GM21360 (cell line): ENCODE data around the gene BUB3.

Source experiments
- ATAC-seq: cut with Tn5 transposase; IDR thresholded peaks from one replicate; pipeline ENCODE4 v1.9.1; 2021; ENCODE audit warnings: mild to moderate bottlenecking, moderate library complexity; ENCODE audit not compliant: unreplicated experiment

BUB3 gene

DNA sequence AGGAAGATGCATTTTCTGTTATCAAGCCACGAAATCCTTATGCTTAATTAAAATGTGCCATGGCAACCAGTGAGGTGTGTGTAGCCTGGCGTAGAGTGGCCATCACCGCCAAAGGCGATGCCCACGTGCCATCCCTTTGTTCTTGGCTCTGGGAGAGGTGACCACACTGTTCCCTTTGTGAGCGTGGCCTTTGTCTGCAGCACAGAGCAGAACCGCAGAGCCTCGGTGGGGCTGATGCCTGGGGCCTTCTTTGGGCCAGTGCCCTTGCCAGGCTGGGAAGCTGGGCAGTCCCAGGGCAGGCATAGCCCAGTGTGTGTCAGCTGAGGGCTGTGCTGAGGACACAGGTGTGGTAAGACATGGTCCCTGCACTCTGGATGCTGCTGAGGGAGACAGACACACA is 48.3 kb downstream of the BUB3 start:
- no peak for ATAC-seq

DNA sequence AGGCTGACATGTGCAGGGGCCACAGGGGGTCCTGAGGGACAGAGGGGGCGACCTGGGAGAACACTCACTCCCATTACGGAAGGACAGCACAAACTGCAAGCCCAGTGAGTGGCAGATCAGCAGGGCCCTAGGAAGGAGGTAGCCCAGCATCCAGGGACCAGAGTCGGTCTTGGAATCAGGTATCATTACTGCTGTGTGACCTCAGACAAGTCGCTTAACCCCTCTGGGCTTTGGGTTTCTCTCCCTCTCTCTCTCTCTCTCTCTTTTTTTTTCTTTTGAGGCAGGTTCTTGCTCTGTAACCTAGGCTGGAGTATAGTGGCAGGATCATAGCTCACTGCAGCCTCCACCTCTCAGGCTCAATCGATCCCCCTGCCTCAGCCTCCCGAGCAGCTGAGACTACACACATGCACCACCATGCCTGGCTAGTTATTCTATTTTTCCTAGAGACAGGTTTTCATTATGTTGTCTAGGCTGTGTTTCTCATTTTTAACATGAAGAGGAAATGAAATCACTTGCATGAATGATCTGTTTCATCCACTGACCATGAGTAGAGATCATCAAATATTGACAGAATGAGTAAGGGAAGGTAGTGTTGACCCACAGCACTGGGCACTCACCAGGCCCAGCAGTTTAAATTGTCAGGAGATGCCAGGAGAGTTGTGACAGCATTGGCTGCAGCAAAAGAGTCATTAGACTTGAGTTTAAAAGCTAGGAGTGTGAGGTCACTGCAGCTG is 49.4 kb downstream of the BUB3 start:
- ATAC-seq = no peak

DNA sequence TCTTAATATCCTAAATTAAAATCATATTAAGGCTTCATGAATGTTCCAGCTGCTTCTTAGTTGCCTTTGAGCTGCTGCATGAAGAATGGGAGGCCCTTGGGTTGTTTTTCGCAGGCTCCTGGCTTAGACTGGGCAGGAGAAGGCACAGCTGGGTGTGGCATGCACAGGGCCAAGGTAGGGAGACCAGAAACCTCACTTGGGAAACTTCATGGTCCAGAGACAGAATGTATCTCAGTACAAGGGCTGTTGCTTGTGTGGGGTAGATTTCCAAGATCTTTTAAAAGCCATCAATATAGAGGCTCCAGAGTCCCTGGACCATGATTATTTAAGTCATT is 49.9 kb downstream of the BUB3 start:
- no peak for ATAC-seq

DNA sequence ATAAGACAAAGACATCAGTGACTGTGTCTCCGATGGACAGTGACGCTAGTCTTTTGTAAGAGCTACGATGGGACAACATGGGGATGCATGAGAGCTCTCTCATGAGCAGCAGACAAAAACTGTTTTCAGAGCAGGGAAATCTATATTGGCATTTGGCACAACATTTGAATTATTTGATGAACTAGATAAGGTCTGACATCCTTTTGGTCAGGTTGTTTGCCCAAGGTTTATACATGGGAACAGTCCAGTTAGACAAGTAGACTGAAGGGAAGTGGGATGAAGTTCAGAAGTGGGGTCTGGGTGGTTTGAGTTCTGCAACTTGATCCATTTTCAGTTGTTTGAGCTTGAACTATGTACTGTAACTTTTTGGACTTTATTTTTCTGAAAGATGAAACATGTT is 50.8 kb downstream of the BUB3 start:
- no peak for ATAC-seq

DNA sequence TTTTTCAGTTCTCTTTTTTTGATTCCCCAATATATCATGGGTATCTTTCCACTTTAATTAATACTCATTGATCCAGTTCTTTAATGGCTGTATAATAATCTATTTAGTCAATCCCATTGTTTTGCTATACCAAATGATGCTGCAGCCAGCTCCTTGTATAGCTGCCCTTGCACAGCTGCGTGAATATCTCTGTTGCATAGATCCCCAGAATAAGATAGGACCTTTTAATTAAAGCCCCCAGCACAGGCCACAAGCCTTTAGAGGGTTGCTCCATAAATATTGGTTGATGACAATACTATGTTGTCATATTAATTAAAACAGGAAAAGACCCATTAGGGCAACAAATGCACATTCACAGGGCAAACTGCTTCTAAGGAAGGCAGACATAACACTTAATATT is 57.9 kb downstream of the BUB3 start:
- ATAC-seq = no peak

DNA sequence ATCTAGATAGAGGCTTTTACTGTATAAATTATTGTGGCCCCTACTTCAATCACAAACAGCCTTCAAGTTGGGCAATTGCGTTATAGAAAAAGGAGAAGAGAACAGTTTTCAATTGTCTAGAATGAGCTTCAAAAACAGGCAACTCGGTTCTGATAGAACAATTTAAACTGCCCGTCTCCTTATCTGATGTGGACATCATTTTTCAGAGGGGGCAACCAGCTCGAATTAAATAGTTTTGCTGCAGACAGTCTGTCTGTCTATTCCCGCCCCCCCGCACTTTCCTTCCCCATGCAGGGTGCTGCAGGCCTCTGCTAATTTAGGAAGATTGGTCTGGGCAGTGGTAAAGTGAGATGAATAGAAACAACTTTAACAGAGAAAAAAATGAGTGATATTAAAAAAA is 58.4 kb downstream of the BUB3 start:
- ATAC-seq = no peak

DNA sequence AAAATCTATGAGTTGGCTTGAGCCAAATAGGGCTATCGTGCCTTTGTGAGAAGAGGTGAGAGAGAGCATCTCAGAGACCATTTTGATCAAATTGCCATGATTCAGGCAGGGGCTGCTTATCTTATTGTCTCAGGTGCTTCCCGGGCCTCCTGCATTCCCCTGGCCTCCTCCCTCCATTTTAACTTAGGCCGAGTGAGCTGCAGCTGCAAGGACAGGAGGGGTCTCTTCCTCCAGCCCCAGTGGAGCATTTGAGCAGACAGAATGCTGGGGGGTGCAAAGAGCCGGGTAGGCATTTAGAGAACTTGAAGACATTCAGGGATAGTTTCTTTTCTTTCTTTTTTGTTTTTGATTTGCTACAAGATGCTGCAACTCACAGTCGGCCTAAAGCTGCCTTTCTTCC is 59.0 kb downstream of the BUB3 start:
- ATAC-seq = no peak
